ENCODE measurements around the gene DNAI1.

Gene DNAI1

DNA sequence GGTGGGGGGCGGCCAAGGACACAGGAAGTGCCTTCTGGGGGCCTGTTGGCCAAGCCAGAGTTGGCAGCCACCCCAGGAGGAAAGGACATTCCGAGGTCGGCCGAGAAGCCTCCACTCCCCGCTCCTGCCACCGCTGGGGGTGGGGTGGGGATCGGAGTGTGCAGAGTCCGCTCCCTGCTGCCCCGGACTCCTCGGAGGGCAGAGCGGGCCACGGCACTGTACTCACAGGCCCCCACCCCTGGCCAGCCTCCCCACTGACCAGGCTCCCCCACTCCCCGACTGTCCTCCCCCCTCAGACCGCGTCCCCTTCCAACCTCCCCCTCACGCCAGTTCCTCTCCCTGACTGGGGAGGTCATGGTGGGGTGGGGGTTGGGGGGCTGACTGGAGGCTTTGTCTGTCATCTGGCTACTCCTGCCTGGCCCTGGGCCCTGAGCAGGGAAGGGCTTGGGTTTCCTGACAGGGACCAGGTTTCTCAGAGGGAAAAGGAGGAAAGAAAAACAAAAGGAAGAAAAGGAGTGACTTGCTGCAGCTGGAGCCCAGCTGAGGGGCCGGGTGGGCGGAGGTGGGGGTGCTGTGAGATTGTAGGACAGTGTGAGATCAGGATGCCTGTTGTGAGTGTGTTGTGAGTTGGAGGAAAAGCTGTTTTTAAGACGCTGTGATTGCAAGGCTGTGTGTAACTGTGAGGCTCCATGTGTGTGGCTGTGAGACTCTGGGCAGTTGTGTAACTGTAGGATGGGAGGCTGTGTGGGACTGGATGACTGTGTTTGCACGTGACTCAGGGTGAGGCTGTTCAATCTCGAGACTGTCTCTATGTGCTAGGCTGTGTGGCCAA is 101.2 kb downstream of the DNAI1 start:
- DNase-seq (ENCODE audit: low read depth), result peak; percentile 79

DNA sequence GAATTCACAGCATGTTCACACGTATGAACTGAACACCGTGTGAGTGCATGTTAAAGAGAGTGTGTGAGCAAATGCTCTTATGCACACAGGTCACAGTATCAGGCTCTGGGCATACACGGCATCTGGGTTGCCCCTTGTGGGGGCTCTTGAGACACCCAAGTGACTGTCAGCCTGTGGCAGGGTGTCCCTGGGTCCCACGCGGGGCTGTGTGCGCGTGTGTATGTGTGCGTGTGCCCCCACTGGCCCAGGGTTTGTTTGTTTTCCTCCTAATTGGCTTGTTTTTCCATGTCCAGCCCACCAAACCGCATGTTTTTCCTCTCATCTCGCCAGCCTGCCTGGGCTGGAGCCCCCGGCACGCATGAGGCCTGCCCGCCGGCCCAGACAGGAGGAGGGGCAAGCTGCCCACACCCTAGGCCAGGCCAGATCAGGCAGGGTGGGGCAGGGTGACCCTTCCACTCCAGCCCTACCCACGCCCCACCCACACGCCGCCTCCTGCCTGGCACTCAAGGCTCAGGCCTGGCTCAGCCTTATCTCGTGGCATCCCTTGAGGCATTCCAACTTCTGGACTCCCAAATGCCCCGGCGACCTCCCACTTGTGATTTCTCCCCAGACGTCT is 102.1 kb downstream of the DNAI1 start:
- no peak for DNase-seq (ENCODE audit: low read depth)

DNA sequence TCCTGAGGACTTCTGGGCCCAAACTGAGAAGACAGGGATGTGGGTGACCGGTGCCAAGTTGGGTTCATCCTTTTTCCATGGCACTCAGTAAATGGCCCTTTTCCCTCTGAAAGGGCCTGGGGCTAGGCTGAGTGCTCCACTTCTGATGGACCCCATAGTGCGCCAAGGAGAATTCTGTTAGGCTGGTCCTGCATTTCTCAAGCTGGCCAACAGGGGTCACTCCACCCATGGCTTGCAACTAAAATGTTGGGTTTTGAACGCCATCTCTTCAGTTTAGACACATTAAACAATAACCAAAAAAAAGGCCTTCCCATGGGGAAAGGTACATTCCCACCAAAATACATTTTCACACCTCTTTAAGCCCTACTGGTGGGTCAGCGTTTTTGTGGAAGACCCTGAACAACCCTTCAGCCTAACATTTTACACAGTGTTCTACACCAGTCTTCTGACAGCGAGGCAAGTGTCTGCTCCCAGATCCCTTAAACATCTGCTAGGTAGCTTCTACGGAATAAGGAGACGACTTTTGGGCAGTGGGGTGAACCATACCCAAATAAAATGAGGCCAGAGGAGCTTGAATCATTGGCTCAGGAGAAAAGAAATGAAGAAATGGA is 103.6 kb downstream of the DNAI1 start:
- DNase-seq (ENCODE audit: low read depth), result no peak

GRCh38 chr9:34563262-34563661 is 104.7 kb downstream of the DNAI1 start:
- no peak for DNase-seq (ENCODE audit: low read depth)

GRCh38 chr9:34564617-34565016 is 106.0 kb downstream of the DNAI1 start:
- no peak for DNase-seq (ENCODE audit: low read depth)

DNA sequence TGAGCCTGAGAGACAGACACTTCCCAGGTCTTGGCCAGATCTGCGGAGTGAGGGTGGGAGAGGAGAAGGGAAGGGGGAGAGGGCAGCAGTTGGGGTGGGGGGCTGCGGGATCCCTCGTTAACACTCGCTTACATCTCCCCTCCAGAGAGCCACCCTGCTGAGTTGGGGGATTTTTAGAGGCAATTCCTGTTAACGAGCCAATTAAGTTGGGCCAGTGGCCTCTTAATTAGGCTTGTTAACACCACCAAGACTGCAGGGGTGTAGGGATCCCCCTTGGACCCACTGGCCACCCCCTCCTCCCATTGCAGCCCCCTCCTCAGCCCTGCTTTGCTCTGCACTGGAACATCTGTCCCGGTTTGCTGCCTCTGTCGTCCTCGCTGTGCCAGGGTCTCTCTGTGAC is 107.3 kb downstream of the DNAI1 start:
- DNase-seq (ENCODE audit: low read depth), result no peak

- DNase-seq (ENCODE audit: low read depth), result no peak
Observed at GRCh38 chr9:34566322-34566721, 107.7 kb downstream of the DNAI1 start.

DNA sequence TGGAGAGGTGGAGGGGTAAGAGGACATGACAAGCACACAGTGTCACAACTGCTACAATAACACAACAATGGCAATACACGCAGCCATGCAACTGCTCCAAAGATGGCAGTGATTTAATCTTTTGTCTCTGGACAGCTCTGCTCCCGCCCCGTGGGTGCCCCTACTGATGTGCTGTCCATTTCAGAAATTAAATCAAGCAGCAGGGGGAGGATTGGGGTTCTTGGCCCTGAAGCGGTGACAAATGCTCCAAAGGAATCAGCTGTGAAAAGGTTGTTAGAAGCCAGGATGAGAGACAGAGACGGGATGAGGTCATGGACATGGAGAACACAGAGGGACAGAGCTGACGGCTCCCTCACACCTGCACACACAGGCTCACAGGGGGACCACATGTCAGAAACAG is 108.4 kb downstream of the DNAI1 start:
- no peak for DNase-seq (ENCODE audit: low read depth)

DNA sequence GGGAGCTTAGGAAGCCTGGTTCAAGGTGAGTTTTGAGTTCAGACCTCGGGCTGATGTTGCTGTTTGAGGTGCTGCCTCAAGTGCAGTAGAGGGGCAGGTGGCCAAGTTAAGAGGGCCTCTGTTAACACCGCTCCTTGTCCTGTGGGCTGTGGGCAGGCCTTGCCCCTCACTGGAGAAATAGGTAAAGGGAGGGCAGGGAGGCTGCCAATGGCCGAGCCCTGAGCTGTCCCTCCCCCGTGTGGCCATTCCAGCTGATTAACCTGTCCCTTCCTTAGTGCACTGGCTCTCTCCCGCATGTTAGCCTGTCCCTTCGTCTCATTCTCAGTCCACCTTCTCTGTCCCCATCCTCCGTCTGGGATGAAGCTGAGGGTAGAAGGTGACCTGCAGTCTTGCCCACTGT is 109.5 kb downstream of the DNAI1 start:
- no peak for DNase-seq (ENCODE audit: low read depth)

DNA sequence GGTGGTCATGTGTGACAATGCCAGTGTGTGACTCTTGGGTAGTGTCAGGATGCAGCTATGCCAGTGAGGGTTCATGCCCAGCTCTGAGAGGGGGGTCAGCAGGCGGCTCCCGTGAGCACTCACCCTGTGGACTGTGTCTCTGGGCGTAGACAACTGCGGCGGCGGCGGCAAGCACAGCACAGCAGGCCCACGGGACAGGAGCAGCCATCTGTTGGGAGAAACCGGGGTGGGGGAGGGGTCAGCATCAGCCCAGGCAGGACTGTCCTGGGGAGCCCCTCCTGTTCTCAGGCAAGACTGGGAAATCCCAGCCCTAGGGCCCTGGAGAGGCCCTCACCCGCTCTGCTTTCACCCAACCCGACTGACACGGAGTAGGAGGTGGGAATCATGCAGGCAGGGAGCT is 110.2 kb downstream of the DNAI1 start:
- no peak for DNase-seq (ENCODE audit: low read depth)

GRCh38 chr9:34570376-34570775 is 111.8 kb downstream of the DNAI1 start:
- DNase-seq (ENCODE audit: low read depth), result no peak
